Panc1 (cell line): Measurements from ENCODE around the gene PRKCQ. TPM values are rescaled to one million over a fixed set of nuclear protein-coding genes. Genes with fewer than 3 reads are reported as not detected.

ENCODE experiments used
- ATAC-seq: fragments of 200-7000 bp; cut with Tn5 transposase; 2 replicates; pipeline ENCODE4 v1.9.1; 2020; ENCODE audit warnings: mild to moderate bottlenecking, moderate library complexity
- BruUV-seq: library from RNA; stranded (reverse); fragments of 400-500 nt; replicated peaks from 2 replicates; lab custom pipeline; 2021; lab: Mats Ljungman, UMichigan
- CTCF ChIA-PET: fragments of 300-600 bp; sonication (Branson Sonifier 250); formaldehyde crosslinking; loops from one replicate; lab custom pipeline; 2022; ENCODE audit warnings: antibody characterized with exemption; lab: Charles Lee
- POLR2A ChIA-PET: fragments of 300-600 bp; sonication (Branson Sonifier 250); formaldehyde crosslinking; loops from one replicate; lab custom pipeline; 2022; ENCODE audit warnings: antibody characterized with exemption; lab: Charles Lee
- DNase-seq: peaks from one replicate; pipeline ENCODE4 v3.0.0-alpha.2; 2010; ENCODE audit warnings: low read depth, low spot score
- H3K27ac ChIP-seq: 2 replicates; pipeline ENCODE4 v1.5.1; 2011; ENCODE audit warnings: mild to moderate bottlenecking, low read length, inconsistent platforms
- H3K27me3 ChIP-seq: fragments of 200-500 bp; sonication (Bioruptor generic); 2 replicates; pipeline ENCODE4 v1.6.0; 2014; ENCODE audit warnings: low read length, inconsistent platforms; ENCODE audit not compliant: control insufficient read depth, insufficient read depth
- H3K36me3 ChIP-seq: fragments of 200-500 bp; sonication (Bioruptor generic); 2 replicates; pipeline ENCODE4 v1.5.1; 2014; ENCODE audit warnings: inconsistent platforms, mild to moderate bottlenecking, low read length, moderate library complexity; ENCODE audit not compliant: control insufficient read depth, insufficient read depth
- H3K4me1 ChIP-seq: 2 replicates; pipeline ENCODE4 v1.5.1; 2011; ENCODE audit warnings: inconsistent platforms, mild to moderate bottlenecking, low read length, moderate library complexity; ENCODE audit not compliant: control insufficient read depth, insufficient read depth
- H3K4me3 ChIP-seq, 2 experiments: 2 replicates each; pipeline ENCODE4 v1.5.1; 2011 to 2012; ENCODE audit warnings: low read depth in 2 of 2, low read length in 2 of 2, mild to moderate bottlenecking in 2 of 2, inconsistent platforms in 1 of 2, moderate library complexity in 1 of 2
- H3K9me3 ChIP-seq: fragments of 200-500 bp; sonication (Bioruptor generic); 2 replicates; pipeline ENCODE4 v1.5.1; 2014; ENCODE audit warnings: low read depth, mild to moderate bottlenecking, inconsistent platforms, low read length, moderate library complexity; ENCODE audit not compliant: control insufficient read depth, insufficient read depth
- POLR2AphosphoS5 ChIP-seq: IDR thresholded peaks from 2 replicates; pipeline ENCODE4 v1.6.1; 2012; ENCODE audit warnings: mild to moderate bottlenecking, low read depth, low read length, moderate library complexity
- SIN3A ChIP-seq: IDR thresholded peaks from 2 replicates; pipeline ENCODE4 v1.6.1; 2012; ENCODE audit warnings: low read depth, mild to moderate bottlenecking, low read length, moderate library complexity, borderline replicate concordance; ENCODE audit not compliant: insufficient read depth
- TCF7L2 ChIP-seq: IDR thresholded peaks from 2 replicates; pipeline ENCODE4 v1.6.1; 2011; ENCODE audit warnings: mild to moderate bottlenecking, low read depth, low read length, inconsistent platforms
- in situ Hi-C: cut with HindIII; loops from 2 replicates; pipeline ENCODE4 v1.10.0; 2016; ENCODE audit warnings: low sequenced_read_pairs, low pct_unique_long_range_greater_than_20kb
- intact Hi-C: fragments of 100-400 bp; cut with micrococcal nuclease; formaldehyde crosslinking; loops from one replicate; pipeline ENCODE4 v1.10.0; 2022; ENCODE audit not compliant: unreplicated experiment
- total RNA-seq: library from RNA; stranded (reverse); gene quantifications from one replicate; pipeline ENCODE4 v1.2.1, GENCODE V29; 2021; ENCODE audit not compliant: unreplicated experiment
- TF ChIP-seq, protein P1 (sequence below): fragments of 450-650 bp; IDR thresholded peaks from 2 replicates; pipeline ENCODE4 v1.5.1; 2017; ENCODE audit warnings: mild to moderate bottlenecking
- TF ChIP-seq, protein P2 (sequence below), 2 experiments: IDR thresholded peaks; 2 replicates each; pipeline ENCODE4 v1.6.1; 2011 to 2012; ENCODE audit warnings: low read depth in 2 of 2, control low read depth in 1 of 2, low read length in 1 of 2, mild to moderate bottlenecking in 1 of 2, moderate library complexity in 1 of 2; ENCODE audit not compliant: insufficient read depth in 1 of 2

The PRKCQ gene
- total RNA-seq, 1 experiment from 2014 or later = 0.23 TPM

DNA sequence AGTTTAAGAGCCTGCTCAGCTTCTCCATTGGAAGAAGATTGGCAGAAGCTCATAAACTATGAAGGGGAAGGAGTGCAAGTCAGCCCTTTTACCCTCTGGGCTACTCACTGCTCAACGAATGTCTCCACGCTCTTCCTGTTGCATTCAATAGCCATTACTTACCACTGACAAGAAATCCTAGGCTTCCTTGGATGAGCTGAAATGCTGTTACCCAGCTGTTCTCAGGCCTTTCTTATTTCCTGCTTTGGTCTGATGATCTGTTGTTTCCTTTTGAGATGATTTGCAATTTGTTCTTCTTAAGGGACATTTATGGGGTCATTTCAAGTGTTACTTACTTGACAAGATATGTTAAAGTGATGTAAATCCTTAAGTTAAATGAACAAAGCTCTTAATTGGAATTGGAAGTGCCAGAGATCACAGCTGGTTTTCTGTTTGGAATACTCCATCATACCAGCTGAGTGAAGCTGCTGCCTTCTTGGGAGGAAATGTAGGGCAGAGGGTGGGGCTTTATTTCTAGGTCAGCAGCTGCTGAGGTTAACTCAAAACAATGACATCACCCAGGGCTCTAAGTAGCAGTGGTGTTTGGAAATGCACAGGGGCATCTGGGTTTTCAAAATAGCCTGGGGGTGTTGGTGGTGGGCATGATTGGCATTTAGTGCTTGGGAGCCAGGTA lies 170.0 kb downstream of the PRKCQ start:
- in situ Hi-C loops (no loop called here), intact Hi-C loops (no loop called here)
- H3K36me3 ChIP-seq = no peaks in the 10 kb centered on the region
- H3K27ac ChIP-seq = no peak overlapping the region
- POLR2A ChIA-PET = no interaction called here
- H3K4me1 ChIP-seq = no peaks in the 10 kb centered on the region
- ATAC-seq = no peak
- DNase-seq = no peak
- CTCF ChIA-PET = interaction anchor here (1.3 kb wide), 1 partner anchor 8 kb away, joined by 3 read pairs; no protein-coding TSS in a partner anchor
- no peaks in the 10 kb centered on the region for H3K9me3 ChIP-seq
- 0 out of 2 replicates have a peak, but pooled peaks cover 2% of the 10 kb centered on the region for H3K27me3 ChIP-seq
- no peak for TF ChIP-seq TCF7L2
- TF ChIP-seq, protein P1, sequence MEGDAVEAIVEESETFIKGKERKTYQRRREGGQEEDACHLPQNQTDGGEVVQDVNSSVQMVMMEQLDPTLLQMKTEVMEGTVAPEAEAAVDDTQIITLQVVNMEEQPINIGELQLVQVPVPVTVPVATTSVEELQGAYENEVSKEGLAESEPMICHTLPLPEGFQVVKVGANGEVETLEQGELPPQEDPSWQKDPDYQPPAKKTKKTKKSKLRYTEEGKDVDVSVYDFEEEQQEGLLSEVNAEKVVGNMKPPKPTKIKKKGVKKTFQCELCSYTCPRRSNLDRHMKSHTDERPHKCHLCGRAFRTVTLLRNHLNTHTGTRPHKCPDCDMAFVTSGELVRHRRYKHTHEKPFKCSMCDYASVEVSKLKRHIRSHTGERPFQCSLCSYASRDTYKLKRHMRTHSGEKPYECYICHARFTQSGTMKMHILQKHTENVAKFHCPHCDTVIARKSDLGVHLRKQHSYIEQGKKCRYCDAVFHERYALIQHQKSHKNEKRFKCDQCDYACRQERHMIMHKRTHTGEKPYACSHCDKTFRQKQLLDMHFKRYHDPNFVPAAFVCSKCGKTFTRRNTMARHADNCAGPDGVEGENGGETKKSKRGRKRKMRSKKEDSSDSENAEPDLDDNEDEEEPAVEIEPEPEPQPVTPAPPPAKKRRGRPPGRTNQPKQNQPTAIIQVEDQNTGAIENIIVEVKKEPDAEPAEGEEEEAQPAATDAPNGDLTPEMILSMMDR = no peak
- no peak for TF ChIP-seq SIN3A
- TF ChIP-seq POLR2AphosphoS5 = no peak
- TF ChIP-seq, protein P2, sequence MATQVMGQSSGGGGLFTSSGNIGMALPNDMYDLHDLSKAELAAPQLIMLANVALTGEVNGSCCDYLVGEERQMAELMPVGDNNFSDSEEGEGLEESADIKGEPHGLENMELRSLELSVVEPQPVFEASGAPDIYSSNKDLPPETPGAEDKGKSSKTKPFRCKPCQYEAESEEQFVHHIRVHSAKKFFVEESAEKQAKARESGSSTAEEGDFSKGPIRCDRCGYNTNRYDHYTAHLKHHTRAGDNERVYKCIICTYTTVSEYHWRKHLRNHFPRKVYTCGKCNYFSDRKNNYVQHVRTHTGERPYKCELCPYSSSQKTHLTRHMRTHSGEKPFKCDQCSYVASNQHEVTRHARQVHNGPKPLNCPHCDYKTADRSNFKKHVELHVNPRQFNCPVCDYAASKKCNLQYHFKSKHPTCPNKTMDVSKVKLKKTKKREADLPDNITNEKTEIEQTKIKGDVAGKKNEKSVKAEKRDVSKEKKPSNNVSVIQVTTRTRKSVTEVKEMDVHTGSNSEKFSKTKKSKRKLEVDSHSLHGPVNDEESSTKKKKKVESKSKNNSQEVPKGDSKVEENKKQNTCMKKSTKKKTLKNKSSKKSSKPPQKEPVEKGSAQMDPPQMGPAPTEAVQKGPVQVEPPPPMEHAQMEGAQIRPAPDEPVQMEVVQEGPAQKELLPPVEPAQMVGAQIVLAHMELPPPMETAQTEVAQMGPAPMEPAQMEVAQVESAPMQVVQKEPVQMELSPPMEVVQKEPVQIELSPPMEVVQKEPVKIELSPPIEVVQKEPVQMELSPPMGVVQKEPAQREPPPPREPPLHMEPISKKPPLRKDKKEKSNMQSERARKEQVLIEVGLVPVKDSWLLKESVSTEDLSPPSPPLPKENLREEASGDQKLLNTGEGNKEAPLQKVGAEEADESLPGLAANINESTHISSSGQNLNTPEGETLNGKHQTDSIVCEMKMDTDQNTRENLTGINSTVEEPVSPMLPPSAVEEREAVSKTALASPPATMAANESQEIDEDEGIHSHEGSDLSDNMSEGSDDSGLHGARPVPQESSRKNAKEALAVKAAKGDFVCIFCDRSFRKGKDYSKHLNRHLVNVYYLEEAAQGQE (IDR thresholded peaks at IDR 0.05; ENCODE audit: insufficient read depth in 1 of 2, low read depth in 2 of 2, low read length in 1 of 2) = no peak
- no peak overlapping the region for H3K4me3 ChIP-seq
- no TSS peak for BruUV-seq

DNA sequence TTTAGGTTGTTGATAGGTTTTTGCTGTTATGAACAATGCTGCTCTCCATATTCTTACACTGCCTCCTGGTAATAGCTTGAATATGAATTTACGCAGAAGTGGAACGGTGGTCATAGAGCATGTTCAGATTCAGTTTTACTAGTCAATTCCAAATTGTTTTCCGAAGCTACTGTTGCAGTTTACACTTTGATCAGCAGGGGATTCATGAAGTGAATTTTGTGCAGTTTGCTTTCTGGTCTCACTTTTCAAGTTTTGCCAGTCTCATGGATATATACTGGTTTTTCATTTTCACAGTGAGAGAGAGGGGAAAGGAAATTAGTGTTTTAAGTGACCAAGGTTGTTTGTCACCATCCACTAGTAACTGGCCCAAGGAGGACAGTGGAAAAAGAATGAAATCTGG lies 171.3 kb downstream of the PRKCQ start:
- DNase-seq (no peak), ATAC-seq (no peak)
- CTCF ChIA-PET = no interaction called here
- POLR2A ChIA-PET = no interaction called here
- Histone ChIP-seq H3K27me3 (peaks cover 2% of the 10 kb centered on the region; the same call in 1 of the 2 replicates), H3K4me1 (no peaks in the 10 kb centered on the region), H3K4me3 (no peak overlapping the region), H3K27ac (no peak overlapping the region), H3K36me3 (no peaks in the 10 kb centered on the region), H3K9me3 (no peaks in the 10 kb centered on the region)
- no peak for TF ChIP-seq TCF7L2
- TF ChIP-seq, protein P1 = no peak
- no peak for TF ChIP-seq POLR2AphosphoS5
- TF ChIP-seq, protein P2 (IDR thresholded peaks at IDR 0.05; ENCODE audit: insufficient read depth in 1 of 2, low read depth in 2 of 2, low read length in 1 of 2) = no peak
- TF ChIP-seq SIN3A = no peak
- BruUV-seq = no TSS peak
- intact Hi-C loops = no loop called here
- in situ Hi-C loops = no loop called here
